Stimulated activated naive CD8-positive, alpha-beta T cell treated with anti-CD3 and anti-CD28 coated beads, Interleukin-15, amount 100 ng/mL, for 72 hours (primary cell): Measurements from ENCODE around the gene DRD1.

Experiments
- ATAC-seq: fragments of 150-1000 bp; cut with Tn5 transposase; 2 replicates; pipeline ENCODE4 v1.10.0; 2021; ENCODE audit warnings: mild to moderate bottlenecking, moderate library complexity
- DNase-seq, 2 donors: peaks; one replicate each; pipeline ENCODE4 v3.0.0; 2021 to 2022
- H3K27ac Mint-ChIP-seq, 2 donors: one replicate each; pipeline ENCODE4 v1.8.0; 2022; ENCODE audit warnings: mild to moderate bottlenecking in 2 of 2, mixed read lengths in 2 of 2, moderate library complexity in 2 of 2
- H3K27me3 Mint-ChIP-seq: one replicate; pipeline ENCODE4 v1.8.0; 2022; ENCODE audit warnings: mixed read lengths
- H3K4me1 Mint-ChIP-seq: one replicate; pipeline ENCODE4 v1.8.0; 2022; ENCODE audit warnings: mild to moderate bottlenecking, mixed read lengths
- H3K4me3 Mint-ChIP-seq, 2 donors: one replicate each; pipeline ENCODE4 v1.8.0; 2022; ENCODE audit warnings: mild to moderate bottlenecking in 2 of 2, mixed read lengths in 2 of 2, moderate library complexity in 1 of 2
- H3K9me3 Mint-ChIP-seq, 2 donors: one replicate each; pipeline ENCODE4 v1.8.0; 2022; ENCODE audit warnings: mixed read lengths in 2 of 2

The DRD1 gene

DNA sequence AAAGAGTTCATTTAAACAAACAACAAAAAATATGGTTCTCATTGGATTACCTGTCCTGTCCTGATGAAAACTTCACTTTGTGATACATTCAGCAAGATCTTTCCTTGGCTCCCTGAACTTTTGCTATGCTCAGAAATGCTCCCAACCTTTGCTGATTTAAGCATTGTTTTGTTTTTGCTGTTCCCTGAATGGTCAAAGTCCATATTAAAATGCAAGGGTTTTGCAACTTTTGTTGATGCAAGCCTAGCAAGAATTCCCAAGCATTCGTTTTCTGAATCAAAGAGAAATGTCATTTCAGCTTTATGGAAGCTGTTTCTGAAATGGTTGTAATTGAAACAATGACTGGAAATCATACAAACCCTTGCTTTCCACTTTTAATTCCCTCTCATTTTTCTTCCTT is 31.3 kb upstream of the DRD1 start:
- H3K27me3 Mint-ChIP-seq, result no peaks in the 10 kb centered on the region

GRCh38 chr5:175472378-175472777 is 28.4 kb upstream of the DRD1 start:
- DNase-seq (no peak), ATAC-seq (no peak)
- Mint-ChIP-seq H3K4me3 (peak overlapping the region in 1 of 2 donors; percentile 38), H3K27ac (no peak overlapping the region), H3K9me3 (no peaks in the 10 kb centered on the region), H3K4me1 (peaks cover 27% of the 10 kb centered on the region), H3K27me3 (no peaks in the 10 kb centered on the region)

More for the DNA sequence above, 31.3 kb upstream of the DRD1 start:
- Mint-ChIP-seq H3K4me1 (peaks cover 42% of the 10 kb centered on the region), H3K4me3 (no peak overlapping the region), H3K9me3 (no peaks in the 10 kb centered on the region), H3K27ac (no peak overlapping the region)
- no peak for ATAC-seq
- DNase-seq, result no peak

DNA sequence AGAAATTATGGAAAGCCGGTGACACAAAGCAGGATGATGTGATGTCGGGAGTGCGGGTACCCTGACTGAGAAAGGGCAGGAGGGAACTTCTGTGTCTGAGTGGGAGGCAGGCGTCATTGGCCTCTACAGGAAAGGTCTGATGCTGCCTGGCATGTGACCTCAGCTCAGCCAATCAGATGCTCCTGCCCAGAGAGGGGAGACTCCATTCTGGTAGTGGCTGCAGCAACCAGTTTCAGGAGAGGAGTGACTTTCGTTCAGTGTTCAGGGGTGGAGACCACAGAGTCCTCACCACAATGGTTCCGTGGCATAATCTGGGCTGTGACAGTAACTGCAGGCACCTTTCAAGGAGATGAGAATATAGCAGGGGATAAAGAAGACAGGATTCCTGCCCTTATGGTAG is 27.6 kb upstream of the DRD1 start:
- ATAC-seq (peak; percentile 98), DNase-seq (peak; percentile 61 to 84)
- Mint-ChIP-seq H3K9me3 (no peaks in the 10 kb centered on the region), H3K4me3 (peak overlapping the region; percentile 25 to 38), H3K4me1 (peaks cover 29% of the 10 kb centered on the region), H3K27me3 (no peaks in the 10 kb centered on the region), H3K27ac (peak overlapping the region; percentile 3 to 40)

DNA sequence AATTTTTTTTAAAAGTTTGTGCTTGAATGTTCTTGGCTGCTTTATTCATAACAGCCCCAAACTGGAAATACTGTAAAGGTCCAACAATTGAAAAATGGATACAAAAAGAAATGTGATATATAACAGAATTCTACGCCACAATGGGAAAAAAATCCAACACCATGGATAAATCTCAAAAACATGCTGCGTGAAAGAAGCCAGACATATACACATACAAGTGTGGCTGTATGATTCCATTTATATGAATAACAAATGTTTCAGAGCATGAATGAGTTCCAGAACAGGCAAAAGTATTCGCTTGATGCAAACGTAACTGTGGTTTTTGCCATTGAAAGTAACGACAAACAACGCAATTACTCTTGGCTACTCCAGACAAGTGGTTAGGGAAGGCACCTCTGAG is 27.2 kb upstream of the DRD1 start:
- no peak for ATAC-seq
- DNase-seq, result no peak
- Mint-ChIP-seq H3K4me3 (peak overlapping the region; percentile 25 to 38), H3K9me3 (no peaks in the 10 kb centered on the region), H3K27me3 (no peaks in the 10 kb centered on the region), H3K27ac (peak overlapping the region in 1 of 2 donors; percentile 40), H3K4me1 (peaks cover 29% of the 10 kb centered on the region)

DNA sequence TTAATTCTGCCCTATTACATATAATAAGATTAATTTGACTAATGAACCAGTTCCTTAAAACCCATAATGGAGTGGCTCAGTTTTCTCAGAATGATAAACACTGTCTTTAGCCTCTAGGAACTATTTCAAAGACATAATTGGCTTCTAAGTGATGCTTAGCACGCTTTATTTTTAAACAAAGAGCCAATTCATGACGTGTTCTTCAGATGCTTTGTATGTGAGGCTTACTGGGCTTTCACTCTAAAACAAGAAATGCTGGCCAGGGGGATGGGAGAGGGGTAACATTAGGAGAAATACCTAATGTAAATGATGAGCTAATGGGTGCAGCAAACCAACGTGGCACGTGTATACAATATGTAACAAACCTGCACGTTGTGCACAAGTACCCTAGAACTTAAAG is 26.8 kb upstream of the DRD1 start:
- no peak overlapping the region for H3K27ac Mint-ChIP-seq
- H3K9me3 Mint-ChIP-seq, result no peaks in the 10 kb centered on the region
- DNase-seq, result no peak
- ATAC-seq, result no peak
- H3K27me3 Mint-ChIP-seq, result no peaks in the 10 kb centered on the region
- H3K4me3 Mint-ChIP-seq, result no peak overlapping the region
- peaks cover 29% of the 10 kb centered on the region for H3K4me1 Mint-ChIP-seq

GRCh38 chr5:175469916-175470315 is 25.9 kb upstream of the DRD1 start:
- no peak for DNase-seq
- no peaks in the 10 kb centered on the region for H3K9me3 Mint-ChIP-seq
- H3K27ac Mint-ChIP-seq, result no peak overlapping the region
- no peaks in the 10 kb centered on the region for H3K27me3 Mint-ChIP-seq
- no peak for ATAC-seq
- no peak overlapping the region for H3K4me3 Mint-ChIP-seq
- H3K4me1 Mint-ChIP-seq, result peaks cover 36% of the 10 kb centered on the region

GRCh38 chr5:175468892-175469291 is 24.9 kb upstream of the DRD1 start:
- no peak for DNase-seq
- no peak overlapping the region for H3K27ac Mint-ChIP-seq
- no peaks in the 10 kb centered on the region for H3K9me3 Mint-ChIP-seq
- H3K4me3 Mint-ChIP-seq, result no peak overlapping the region
- H3K4me1 Mint-ChIP-seq, result peaks cover 44% of the 10 kb centered on the region
- no peak for ATAC-seq
- H3K27me3 Mint-ChIP-seq, result no peaks in the 10 kb centered on the region

DNA sequence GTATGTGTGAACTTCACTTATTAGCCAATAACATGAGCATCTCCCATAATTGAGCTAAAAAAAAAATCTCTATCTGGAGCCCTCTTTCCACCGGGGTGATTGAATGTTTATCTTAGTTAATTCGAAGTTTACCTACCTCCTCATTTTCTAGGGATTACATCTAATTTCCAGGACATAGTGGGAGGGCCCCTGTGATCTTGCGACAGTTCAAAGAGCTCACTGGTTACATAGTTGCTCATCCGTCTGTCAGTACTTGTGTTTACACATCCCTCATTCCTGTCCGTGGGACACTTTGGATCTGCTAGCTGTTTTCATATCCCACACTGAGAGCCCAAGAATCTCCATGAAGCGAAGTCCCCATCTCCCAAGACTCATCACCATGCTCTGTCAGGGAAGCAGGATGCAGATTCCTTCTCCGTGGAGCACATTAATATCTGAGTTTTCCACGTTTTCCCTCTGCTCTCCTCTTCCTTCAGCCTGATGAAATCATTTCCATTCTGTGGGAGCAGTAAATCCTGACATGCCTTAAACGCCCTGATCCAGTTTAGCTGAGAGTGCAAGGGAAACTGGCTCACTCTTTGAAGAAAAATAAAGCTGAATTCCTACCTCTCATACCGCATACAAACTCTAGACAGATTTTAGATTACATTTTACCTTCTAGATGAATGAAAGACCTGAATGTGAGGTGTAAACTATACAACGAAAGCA is 24.2 kb upstream of the DRD1 start:
- Mint-ChIP-seq H3K9me3 (no peaks in the 10 kb centered on the region), H3K27me3 (no peaks in the 10 kb centered on the region), H3K4me1 (peaks cover 44% of the 10 kb centered on the region), H3K27ac (no peak overlapping the region), H3K4me3 (no peak overlapping the region)
- DNase-seq (no peak), ATAC-seq (no peak)

DNA sequence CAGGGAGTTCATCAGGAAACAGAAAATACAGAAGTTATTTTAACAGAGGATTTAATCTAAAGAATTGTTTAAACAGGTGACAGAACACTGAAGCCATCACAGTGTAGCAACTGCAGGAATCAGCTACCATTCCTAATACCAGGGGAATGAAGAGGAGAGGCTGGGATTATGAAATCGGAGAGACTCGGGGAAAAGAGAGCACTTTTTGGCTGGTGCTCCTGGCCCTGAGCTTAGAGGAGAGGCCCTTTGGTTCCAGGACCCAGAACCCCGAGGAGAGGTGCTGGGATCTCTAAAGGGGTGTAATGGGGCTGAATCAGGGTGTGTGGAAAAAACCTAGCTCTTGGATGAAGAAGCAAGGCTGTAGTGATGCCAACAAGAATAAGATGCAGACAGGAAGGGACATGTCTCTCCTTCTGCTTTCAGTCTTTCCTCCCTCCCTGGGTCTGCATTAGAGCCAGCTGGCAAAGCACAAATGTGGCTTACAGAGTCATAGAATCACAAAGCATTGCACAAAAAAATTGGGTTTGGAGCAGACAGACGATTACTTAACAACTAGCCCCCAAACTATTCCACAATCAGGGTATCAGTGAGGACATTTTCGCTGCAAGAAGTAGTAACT is 22.8 kb upstream of the DRD1 start:
- no peak overlapping the region for H3K4me3 Mint-ChIP-seq
- H3K4me1 Mint-ChIP-seq, result peaks cover 36% of the 10 kb centered on the region
- H3K27me3 Mint-ChIP-seq, result no peaks in the 10 kb centered on the region
- no peaks in the 10 kb centered on the region for H3K9me3 Mint-ChIP-seq
- H3K27ac Mint-ChIP-seq, result no peak overlapping the region
- ATAC-seq (no peak), DNase-seq (no peak)

DNA sequence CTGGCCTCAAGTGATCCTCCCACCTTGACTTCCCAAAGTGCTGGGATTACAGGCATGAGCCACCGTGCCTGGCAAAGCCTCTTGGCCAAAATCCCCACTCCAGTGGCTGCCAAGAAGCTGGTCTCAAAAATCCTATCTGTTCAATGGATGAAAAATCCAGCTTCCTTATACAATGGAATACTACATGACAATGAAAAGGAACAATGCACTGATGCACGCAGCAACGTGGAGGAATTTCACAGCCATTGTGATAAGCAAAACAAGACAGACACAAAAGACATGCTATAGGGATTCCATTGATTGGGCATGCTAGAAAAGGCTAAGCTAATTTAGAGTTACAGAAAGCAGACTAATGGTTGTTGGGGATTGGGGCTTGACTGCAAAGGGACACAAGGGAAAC is 21.3 kb upstream of the DRD1 start:
- H3K4me3 Mint-ChIP-seq, result peak overlapping the region; percentile 11 to 33
- peak overlapping the region; percentile 12 to 28 for H3K27ac Mint-ChIP-seq
- peaks cover 28% of the 10 kb centered on the region for H3K4me1 Mint-ChIP-seq
- DNase-seq (no peak), ATAC-seq (no peak)
- H3K27me3 Mint-ChIP-seq, result no peaks in the 10 kb centered on the region
- H3K9me3 Mint-ChIP-seq, result no peaks in the 10 kb centered on the region

DNA sequence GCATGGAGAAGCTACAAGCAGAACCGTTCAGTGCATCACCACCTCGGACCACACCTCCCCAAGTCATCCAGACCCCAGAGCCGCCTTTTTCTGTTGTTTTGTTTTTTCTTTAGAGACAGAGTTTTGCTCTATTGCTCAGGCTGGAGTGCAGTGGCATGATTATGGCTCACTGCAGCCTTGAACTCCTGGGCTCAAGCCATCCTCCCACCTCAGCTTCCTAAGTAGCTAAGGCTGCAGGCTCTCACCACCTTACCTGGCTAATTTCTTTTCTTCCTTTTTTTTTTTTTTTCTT is 20.9 kb upstream of the DRD1 start:
- Mint-ChIP-seq H3K4me3 (peak overlapping the region; percentile 11 to 33), H3K27ac (peak overlapping the region in 1 of 2 donors; percentile 12), H3K4me1 (peaks cover 28% of the 10 kb centered on the region), H3K27me3 (no peaks in the 10 kb centered on the region), H3K9me3 (no peaks in the 10 kb centered on the region)
- ATAC-seq, result no peak
- DNase-seq, result no peak

GRCh38 chr5:175464074-175464941 is 20.3 kb upstream of the DRD1 start:
- peak; percentile 66 to 80 for DNase-seq
- peak; percentile 97 for ATAC-seq
- Mint-ChIP-seq H3K4me3 (peak overlapping the region; percentile 11 to 33), H3K27me3 (no peaks in the 10 kb centered on the region), H3K27ac (no peak overlapping the region), H3K4me1 (peaks cover 28% of the 10 kb centered on the region), H3K9me3 (no peaks in the 10 kb centered on the region)

DNA sequence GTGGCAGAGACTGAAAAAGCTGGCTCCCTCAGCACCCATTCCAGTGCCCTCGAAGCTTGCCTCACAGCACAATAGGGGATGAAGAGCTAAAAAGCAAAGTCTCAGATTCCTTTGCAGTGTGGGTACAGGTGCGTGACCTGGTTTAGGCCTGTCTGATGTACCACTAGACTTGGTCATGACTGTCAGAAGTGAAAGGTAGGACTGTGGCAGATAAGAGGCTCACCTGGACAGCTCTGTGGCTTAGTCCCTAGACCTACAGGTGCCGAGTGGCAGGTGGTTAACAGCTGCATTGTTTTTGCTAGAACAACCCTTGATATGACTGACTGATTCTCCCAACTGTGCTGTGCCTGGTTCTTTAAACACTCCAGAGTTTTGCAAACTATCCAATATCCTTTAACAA is 19.7 kb upstream of the DRD1 start:
- Mint-ChIP-seq H3K4me1 (peaks cover 28% of the 10 kb centered on the region), H3K27me3 (peaks cover 6% of the 10 kb centered on the region), H3K9me3 (no peaks in the 10 kb centered on the region), H3K4me3 (no peak overlapping the region), H3K27ac (no peak overlapping the region)
- ATAC-seq (no peak), DNase-seq (no peak)

- Mint-ChIP-seq H3K27me3 (peaks cover 9% of the 10 kb centered on the region), H3K27ac (no peak overlapping the region), H3K4me3 (no peak overlapping the region), H3K9me3 (no peaks in the 10 kb centered on the region), H3K4me1 (peaks cover 33% of the 10 kb centered on the region)
- no peak for ATAC-seq
- DNase-seq, result no peak
These were observed 17.4 kb upstream of the DRD1 start for GRCh38 chr5:175461370-175461769.

DNA sequence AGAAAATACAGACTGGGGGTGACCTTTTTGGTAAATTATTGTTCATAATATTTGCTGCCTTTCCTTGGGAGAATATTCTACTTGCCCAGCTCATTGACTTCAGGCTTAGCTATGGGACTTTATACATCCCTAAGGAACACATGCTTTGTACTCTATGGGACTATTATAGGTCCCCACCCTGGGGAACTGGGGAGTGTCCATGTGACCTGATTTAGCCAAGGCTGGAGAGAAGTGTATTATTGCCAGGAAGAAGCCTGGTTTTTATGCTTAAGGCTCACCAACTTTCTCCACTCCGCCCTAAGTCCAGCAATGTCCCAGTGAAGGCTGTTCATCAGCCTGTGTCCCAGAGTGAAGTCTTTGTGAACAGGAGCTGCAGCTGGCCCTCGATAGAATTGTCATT is 16.6 kb upstream of the DRD1 start:
- peaks cover 25% of the 10 kb centered on the region for H3K4me1 Mint-ChIP-seq
- no peaks in the 10 kb centered on the region for H3K9me3 Mint-ChIP-seq
- H3K27me3 Mint-ChIP-seq, result peaks cover 14% of the 10 kb centered on the region
- no peak for ATAC-seq
- DNase-seq, result no peak
- H3K27ac Mint-ChIP-seq, result no peak overlapping the region
- no peak overlapping the region for H3K4me3 Mint-ChIP-seq

GRCh38 chr5:175460126-175460525 is 16.1 kb upstream of the DRD1 start:
- Mint-ChIP-seq H3K27me3 (peaks cover 17% of the 10 kb centered on the region), H3K9me3 (no peaks in the 10 kb centered on the region), H3K4me3 (no peak overlapping the region), H3K4me1 (peaks cover 20% of the 10 kb centered on the region), H3K27ac (no peak overlapping the region)
- no peak for ATAC-seq
- DNase-seq, result no peak
